GM19468 (cell line): ENCODE data around the gene PTBP3.

ENCODE experiments used
- ATAC-seq: cut with Tn5 transposase; IDR thresholded peaks from one replicate; pipeline ENCODE4 v1.9.1; 2021; ENCODE audit warnings: mild to moderate bottlenecking, moderate library complexity, moderate number of reproducible peaks; ENCODE audit not compliant: unreplicated experiment; ENCODE audit errors: extremely low read depth

The PTBP3 gene

GRCh38 chr9:112364761-112365160, 31.3 kb upstream of the PTBP3 start:
- no peak for ATAC-seq

- no peak for ATAC-seq
These were observed 28.2 kb upstream of the PTBP3 start for GRCh38 chr9:112361601-112362000.

- ATAC-seq = no peak
These were observed 26.8 kb upstream of the PTBP3 start for GRCh38 chr9:112360047-112360804.

- no peak for ATAC-seq
These were observed 22.0 kb upstream of the PTBP3 start for GRCh38 chr9:112355427-112355897.

- ATAC-seq = no peak
These were observed 20.8 kb upstream of the PTBP3 start for GRCh38 chr9:112354081-112354743.

- no peak for ATAC-seq
These were observed 18.8 kb upstream of the PTBP3 start for GRCh38 chr9:112352209-112352608.

- no peak for ATAC-seq
These were observed 17.8 kb upstream of the PTBP3 start for GRCh38 chr9:112351184-112351583.

GRCh38 chr9:112349008-112349333, 15.6 kb upstream of the PTBP3 start:
- no peak for ATAC-seq

- ATAC-seq = no peak
These were observed 15.0 kb upstream of the PTBP3 start for GRCh38 chr9:112348257-112349007.

GRCh38 chr9:112341730-112342129, 8.3 kb upstream of the PTBP3 start:
- no peak for ATAC-seq

GRCh38 chr9:112339886-112340285, 6.5 kb upstream of the PTBP3 start:
- no peak for ATAC-seq

GRCh38 chr9:112338561-112338960, 5.1 kb upstream of the PTBP3 start:
- no peak for ATAC-seq

GRCh38 chr9:112337547-112337946, 4.1 kb upstream of the PTBP3 start:
- no peak for ATAC-seq

- ATAC-seq = no peak
These were observed 1.0 kb upstream of the PTBP3 start for GRCh38 chr9:112334432-112334841.

- ATAC-seq = peak; percentile 76
These were observed 416 bp upstream of the PTBP3 start for GRCh38 chr9:112333639-112334431.

GRCh38 chr9:112332674-112332976, 794 bp downstream of the PTBP3 start:
- no peak for ATAC-seq

- no peak for ATAC-seq
These were observed 1.2 kb downstream of the PTBP3 start for GRCh38 chr9:112332214-112332613.

GRCh38 chr9:112331674-112331952, 1.8 kb downstream of the PTBP3 start:
- ATAC-seq = no peak

GRCh38 chr9:112328545-112328944, 4.9 kb downstream of the PTBP3 start:
- ATAC-seq = no peak

- no peak for ATAC-seq
These were observed 5.5 kb downstream of the PTBP3 start for GRCh38 chr9:112327718-112328450.
